Sigmoid colon (tissue), 4 donors: ENCODE results near the gene GRB14.

Experiments
- EP300 ChIP-seq, 4 donors: sonication (generic); formaldehyde crosslinking; IDR thresholded peaks; one replicate each; pipeline ENCODE4 v1.6.1; 2017; ENCODE audit warnings: antibody characterized with exemption in 4 of 4
- POLR2A ChIP-seq, 2 donors: fragments of 450-650 bp; IDR thresholded peaks; one replicate each; pipeline ENCODE4 v1.6.1; 2016; ENCODE audit warnings: antibody characterized with exemption in 2 of 2, mild to moderate bottlenecking in 2 of 2, moderate library complexity in 2 of 2
- POLR2AphosphoS5 ChIP-seq, 4 donors: sonication (generic); formaldehyde crosslinking; IDR thresholded peaks; one replicate each; pipeline ENCODE4 v1.6.1; 2017; ENCODE audit warnings: antibody characterized with exemption in 4 of 4
- TF ChIP-seq, protein P1 (sequence below), 4 experiments: fragments of 450-650 bp in 3 of 4; fragments of 200-600 bp in 1 of 4; IDR thresholded peaks; one replicate each; pipeline ENCODE4 v1.5.1; 2016 to 2019; ENCODE audit warnings: antibody characterized with exemption in 4 of 4, mild to moderate bottlenecking in 3 of 4, moderate library complexity in 2 of 4

DNA sequence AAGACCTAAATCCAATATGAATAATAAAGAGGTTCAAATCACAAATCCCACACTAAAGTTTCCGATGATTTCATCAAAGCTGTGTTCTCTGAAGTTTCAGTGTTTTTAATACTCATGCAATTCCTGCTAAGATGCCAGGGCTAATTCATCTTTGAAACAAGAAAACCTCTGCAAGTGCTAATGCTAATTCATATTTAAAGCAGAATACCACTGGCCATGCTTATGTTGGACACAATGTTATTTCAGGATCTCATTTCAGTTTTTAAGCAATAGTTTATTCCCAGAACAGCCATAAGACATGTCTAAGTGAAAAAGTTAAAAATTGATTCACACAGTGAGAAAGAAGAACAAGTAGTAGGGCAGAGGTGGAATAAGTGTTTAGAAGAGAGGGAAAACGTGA, 62.8 kb downstream of the GRB14 start:
- TF ChIP-seq, protein P1, sequence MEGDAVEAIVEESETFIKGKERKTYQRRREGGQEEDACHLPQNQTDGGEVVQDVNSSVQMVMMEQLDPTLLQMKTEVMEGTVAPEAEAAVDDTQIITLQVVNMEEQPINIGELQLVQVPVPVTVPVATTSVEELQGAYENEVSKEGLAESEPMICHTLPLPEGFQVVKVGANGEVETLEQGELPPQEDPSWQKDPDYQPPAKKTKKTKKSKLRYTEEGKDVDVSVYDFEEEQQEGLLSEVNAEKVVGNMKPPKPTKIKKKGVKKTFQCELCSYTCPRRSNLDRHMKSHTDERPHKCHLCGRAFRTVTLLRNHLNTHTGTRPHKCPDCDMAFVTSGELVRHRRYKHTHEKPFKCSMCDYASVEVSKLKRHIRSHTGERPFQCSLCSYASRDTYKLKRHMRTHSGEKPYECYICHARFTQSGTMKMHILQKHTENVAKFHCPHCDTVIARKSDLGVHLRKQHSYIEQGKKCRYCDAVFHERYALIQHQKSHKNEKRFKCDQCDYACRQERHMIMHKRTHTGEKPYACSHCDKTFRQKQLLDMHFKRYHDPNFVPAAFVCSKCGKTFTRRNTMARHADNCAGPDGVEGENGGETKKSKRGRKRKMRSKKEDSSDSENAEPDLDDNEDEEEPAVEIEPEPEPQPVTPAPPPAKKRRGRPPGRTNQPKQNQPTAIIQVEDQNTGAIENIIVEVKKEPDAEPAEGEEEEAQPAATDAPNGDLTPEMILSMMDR (IDR thresholded peaks at IDR 0.05) = no peak
- TF ChIP-seq POLR2A (IDR thresholded peaks at IDR 0.05) (no peak), POLR2AphosphoS5 (IDR thresholded peaks at IDR 0.05) (no peak), EP300 (IDR thresholded peaks at IDR 0.05) (no peak)
